GM06990 (cell line): ENCODE measurements around the gene ATXN7L3B.

ENCODE experiments used
- DNase-seq: peaks from one replicate; pipeline ENCODE4 v3.0.0-alpha.2; 2011; ENCODE audit not compliant: insufficient read length; ENCODE audit errors: extremely low read depth
- H3K27me3 ChIP-seq: replicated peaks from 2 replicates; pipeline ENCODE4 v1.6.0; 2011; ENCODE audit warnings: low read length; ENCODE audit not compliant: control insufficient read depth, insufficient read depth
- H3K36me3 ChIP-seq: 2 replicates; pipeline ENCODE4 v1.5.1; 2011; ENCODE audit warnings: low read length; ENCODE audit not compliant: control insufficient read depth, insufficient read depth
- H3K4me3 ChIP-seq: replicated peaks from 2 replicates; pipeline ENCODE4 v1.5.1; 2011; ENCODE audit warnings: low read depth, mild to moderate bottlenecking, control low read depth, low read length
- CTCF ChIP-seq: IDR thresholded peaks from 2 replicates; pipeline ENCODE4 v1.5.1; 2011; ENCODE audit warnings: low read length, control low read depth, mild to moderate bottlenecking, inconsistent platforms; ENCODE audit not compliant: insufficient read depth, poor library complexity, severe bottlenecking

ATXN7L3B gene

DNA sequence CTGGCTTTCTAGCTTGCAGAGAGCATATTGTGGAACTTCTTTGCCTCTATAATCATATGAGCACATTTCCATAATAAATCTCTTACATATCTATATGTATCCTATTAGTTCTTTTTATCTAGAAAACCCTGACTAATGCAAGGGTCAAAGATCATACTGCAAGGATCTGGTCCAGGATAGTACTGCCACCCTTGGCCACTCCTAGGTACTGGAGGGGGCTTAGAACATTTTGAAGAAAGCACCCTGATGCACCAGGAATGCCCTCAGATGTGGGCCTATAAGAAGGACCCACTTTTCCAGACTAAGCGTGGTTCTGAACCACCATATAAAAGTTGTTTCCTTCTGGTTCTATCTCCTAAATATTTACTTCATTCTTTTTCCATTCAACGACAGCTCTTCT is 14.6 kb downstream of the ATXN7L3B start:
- H3K4me3 ChIP-seq = no peak overlapping the region
- no peak for DNase-seq
- no peak for TF ChIP-seq CTCF
- no peaks in the 10 kb centered on the region for H3K36me3 ChIP-seq
- H3K27me3 ChIP-seq = no peaks in the 10 kb centered on the region

GRCh38 chr12:74559728-74560127 is 22.1 kb downstream of the ATXN7L3B start:
- H3K36me3 ChIP-seq = no peaks in the 10 kb centered on the region
- no peaks in the 10 kb centered on the region for H3K27me3 ChIP-seq
- DNase-seq = no peak
- no peak for TF ChIP-seq CTCF
- H3K4me3 ChIP-seq = no peak overlapping the region

GRCh38 chr12:74563927-74564326 is 26.3 kb downstream of the ATXN7L3B start:
- no peak for DNase-seq

GRCh38 chr12:74578486-74578885 is 40.9 kb downstream of the ATXN7L3B start:
- no peak for DNase-seq
- H3K27me3 ChIP-seq = no peaks in the 10 kb centered on the region
- TF ChIP-seq CTCF = no peak
- H3K36me3 ChIP-seq = no peaks in the 10 kb centered on the region
- H3K4me3 ChIP-seq = no peak overlapping the region

More at GRCh38 chr12:74563927-74564326, 26.3 kb downstream of the ATXN7L3B start:
- no peak for TF ChIP-seq CTCF
- Histone ChIP-seq H3K36me3 (no peaks in the 10 kb centered on the region), H3K27me3 (no peaks in the 10 kb centered on the region), H3K4me3 (no peak overlapping the region)

- Histone ChIP-seq H3K36me3 (no peaks in the 10 kb centered on the region), H3K27me3 (no peaks in the 10 kb centered on the region), H3K4me3 (no peak overlapping the region)
- no peak for DNase-seq
- TF ChIP-seq CTCF = no peak
These were observed 41.8 kb downstream of the ATXN7L3B start for GRCh38 chr12:74579446-74579845.

- Histone ChIP-seq H3K27me3 (no peaks in the 10 kb centered on the region), H3K36me3 (no peaks in the 10 kb centered on the region), H3K4me3 (no peak overlapping the region)
- no peak for DNase-seq
- no peak for TF ChIP-seq CTCF
These were observed 42.3 kb downstream of the ATXN7L3B start for GRCh38 chr12:74579981-74580380.
